Mesodermal cell (in vitro differentiated cells): ENCODE data around the gene CAB39L.

Experiments
- H3K27ac ChIP-seq: 2 replicates; pipeline ENCODE4 v1.7.0; 2013; ENCODE audit warnings: mild to moderate bottlenecking, low read depth, low read length, moderate library complexity; ENCODE audit not compliant: severe bottlenecking
- H3K36me3 ChIP-seq: 2 replicates; pipeline ENCODE4 v1.7.1; 2013; ENCODE audit warnings: mild to moderate bottlenecking, low read length, moderate library complexity; ENCODE audit not compliant: control insufficient read depth, insufficient read depth
- H3K4me1 ChIP-seq: one replicate; pipeline ENCODE4 v1.7.1; 2013; ENCODE audit warnings: mild to moderate bottlenecking, low read length; ENCODE audit not compliant: insufficient read depth, control insufficient read depth, poor library complexity, severe bottlenecking
- H3K4me3 ChIP-seq: 2 replicates; pipeline ENCODE4 v1.7.0; 2013; ENCODE audit warnings: low read length, control low read depth, mild to moderate bottlenecking; ENCODE audit not compliant: insufficient read depth, poor library complexity, severe bottlenecking; ENCODE audit errors: extremely low read depth
- H3K9me3 ChIP-seq: 2 replicates; pipeline ENCODE4 v1.7.1; 2013; ENCODE audit warnings: mild to moderate bottlenecking, low read length, moderate library complexity; ENCODE audit not compliant: control insufficient read depth
- WGBS, 2 experiments: methylation state at CpG; one replicate each; pipeline ENCODE4 v1.1.5; 2013; ENCODE audit warnings: missing lambda C conversion rate in 2 of 2; ENCODE audit not compliant: insufficient coverage in 2 of 2; 5-methylcytosine and 5-hydroxymethylcytosine counted together

Gene CAB39L

DNA sequence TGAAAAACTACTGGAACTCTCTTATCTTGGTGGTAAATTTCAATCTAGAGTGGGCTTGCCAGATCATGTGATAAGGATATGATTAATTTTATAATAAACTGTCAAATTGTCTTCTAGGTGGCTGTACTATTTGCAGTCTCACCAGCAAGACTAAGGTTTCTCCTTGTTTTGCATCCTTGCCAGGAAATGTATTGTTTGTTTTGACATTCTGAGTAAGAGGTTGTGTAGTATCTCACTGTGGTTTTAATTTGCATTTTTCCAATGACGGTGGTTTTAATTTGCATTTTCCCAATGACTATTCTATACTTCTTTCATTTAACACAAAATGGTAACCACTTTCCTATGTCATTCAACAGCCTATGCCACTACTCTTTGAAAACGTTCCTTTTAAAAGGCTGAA lies 2.0 kb downstream of the CAB39L start:
- Histone ChIP-seq H3K9me3 (no peaks in the 10 kb centered on the region), H3K4me1 (no peaks in the 10 kb centered on the region), H3K36me3 (peaks cover 4% of the 10 kb centered on the region), H3K4me3 (no peak overlapping the region), H3K27ac (no peak overlapping the region)
- WGBS, 2 experiments, result no CpG with 5 or more reads among the region's 2 CpGs

DNA sequence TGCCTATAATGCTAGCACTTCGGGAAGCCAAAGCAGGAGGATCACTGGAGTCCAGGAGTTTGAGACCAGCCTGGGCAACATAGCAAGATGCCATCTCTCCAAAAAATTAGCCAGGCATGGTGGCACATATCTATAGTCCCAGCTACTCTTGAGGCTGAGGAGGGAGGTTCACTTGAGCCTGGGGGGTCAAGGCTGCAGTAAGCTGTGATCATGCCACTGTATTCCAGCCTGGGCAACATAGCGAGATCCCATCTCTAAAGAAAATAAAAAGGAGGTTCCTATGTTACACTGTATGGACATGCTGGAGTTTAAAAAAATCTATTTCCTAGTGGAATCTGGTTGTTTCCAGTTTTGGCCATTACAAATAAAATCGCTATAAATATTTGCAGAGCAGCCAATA lies 2.6 kb downstream of the CAB39L start:
- Histone ChIP-seq H3K36me3 (peaks cover 4% of the 10 kb centered on the region), H3K4me1 (no peaks in the 10 kb centered on the region), H3K4me3 (no peak overlapping the region), H3K27ac (no peak overlapping the region), H3K9me3 (no peaks in the 10 kb centered on the region)
- WGBS, 2 experiments, result 100% methylated on average over 2 of the region's 3 CpGs; no CpG with 5 or more reads in 1 of the 2 experiments

- Histone ChIP-seq H3K4me3 (no peak overlapping the region), H3K27ac (no peak overlapping the region), H3K9me3 (no peaks in the 10 kb centered on the region), H3K4me1 (no peaks in the 10 kb centered on the region), H3K36me3 (peaks cover 4% of the 10 kb centered on the region)
- WGBS, 2 experiments, result 100% methylated on average over 1 of the region's 2 CpGs; no CpG with 5 or more reads in 1 of the 2 experiments
Measured at GRCh38 chr13:49439609-49440008, 4.3 kb downstream of the CAB39L start.

GRCh38 chr13:49437705-49438104 lies 6.2 kb downstream of the CAB39L start:
- Histone ChIP-seq H3K4me1 (no peaks in the 10 kb centered on the region), H3K9me3 (no peaks in the 10 kb centered on the region), H3K36me3 (peaks cover 6% of the 10 kb centered on the region), H3K4me3 (no peak overlapping the region), H3K27ac (no peak overlapping the region)
- WGBS, 2 experiments, result 91 to 100% methylated on average over 5 of the region's 7 CpGs

- H3K9me3 ChIP-seq, result no peaks in the 10 kb centered on the region
- no peak overlapping the region for H3K4me3 ChIP-seq
- H3K27ac ChIP-seq, result no peak overlapping the region
- H3K4me1 ChIP-seq, result no peaks in the 10 kb centered on the region
- H3K36me3 ChIP-seq, result peaks cover 7% of the 10 kb centered on the region
- 67 to 82% methylated on average over 1 to 2 of the region's 3 CpGs for WGBS, 2 experiments
Measured at GRCh38 chr13:49436890-49437289, 7.0 kb downstream of the CAB39L start.

DNA sequence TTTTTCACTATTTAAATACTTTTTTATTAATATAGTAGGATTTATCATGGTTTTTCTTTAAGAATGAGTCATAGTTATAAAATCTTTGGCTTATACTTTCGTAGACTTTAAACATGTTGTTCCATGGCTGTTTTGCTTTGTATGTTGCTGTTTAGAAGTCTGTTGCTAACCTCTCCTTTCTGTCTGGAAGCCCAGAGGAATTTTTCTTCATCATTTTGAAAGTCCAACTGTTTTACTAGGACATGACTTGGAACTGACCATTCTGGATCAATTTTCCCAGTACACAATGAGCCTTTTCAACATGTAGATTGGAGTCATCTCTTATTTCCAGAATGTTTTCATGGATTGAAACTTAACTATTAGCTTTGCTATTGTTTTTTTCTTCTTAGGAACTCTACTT lies 7.9 kb downstream of the CAB39L start:
- H3K27ac ChIP-seq, result no peak overlapping the region
- no peaks in the 10 kb centered on the region for H3K4me1 ChIP-seq
- H3K36me3 ChIP-seq, result peaks cover 3% of the 10 kb centered on the region
- WGBS, 2 experiments, result 100% methylated on average over 1 of the region's 1 CpG; no CpG with 5 or more reads in 1 of the 2 experiments
- no peaks in the 10 kb centered on the region for H3K9me3 ChIP-seq
- H3K4me3 ChIP-seq, result no peak overlapping the region

- 80 to 93% methylated on average over 1 of the region's 1 CpG for WGBS, 2 experiments
- no peaks in the 10 kb centered on the region for H3K4me1 ChIP-seq
- no peak overlapping the region for H3K4me3 ChIP-seq
- no peaks in the 10 kb centered on the region for H3K9me3 ChIP-seq
- H3K36me3 ChIP-seq, result peaks cover 3% of the 10 kb centered on the region
- no peak overlapping the region for H3K27ac ChIP-seq
Measured at GRCh38 chr13:49429121-49429520, 14.7 kb downstream of the CAB39L start.

GRCh38 chr13:49428041-49428763 lies 15.7 kb downstream of the CAB39L start:
- Histone ChIP-seq H3K4me1 (no peaks in the 10 kb centered on the region), H3K36me3 (peaks cover 3% of the 10 kb centered on the region), H3K27ac (no peak overlapping the region), H3K4me3 (no peak overlapping the region), H3K9me3 (no peaks in the 10 kb centered on the region)
- WGBS, 2 experiments, result no CpG with 5 or more reads among the region's 2 CpGs

GRCh38 chr13:49424011-49424560 lies 19.8 kb downstream of the CAB39L start:
- Histone ChIP-seq H3K4me1 (peaks cover 3% of the 10 kb centered on the region), H3K9me3 (no peaks in the 10 kb centered on the region), H3K36me3 (no peaks in the 10 kb centered on the region), H3K4me3 (no peak overlapping the region), H3K27ac (no peak overlapping the region)
- 88 to 100% methylated on average over 2 to 5 of the region's 7 CpGs for WGBS, 2 experiments

GRCh38 chr13:49421391-49421790 lies 22.5 kb downstream of the CAB39L start:
- 50% methylated on average over 1 of the region's 3 CpGs; no CpG with 5 or more reads in 1 of the 2 experiments for WGBS, 2 experiments
- Histone ChIP-seq H3K9me3 (no peaks in the 10 kb centered on the region), H3K27ac (no peak overlapping the region), H3K4me1 (peaks cover 3% of the 10 kb centered on the region), H3K36me3 (no peaks in the 10 kb centered on the region), H3K4me3 (no peak overlapping the region)

- H3K27ac ChIP-seq, result no peak overlapping the region
- H3K36me3 ChIP-seq, result no peaks in the 10 kb centered on the region
- 89% methylated on average over 1 to 3 of the region's 3 CpGs for WGBS, 2 experiments
- H3K4me3 ChIP-seq, result no peak overlapping the region
- peaks cover 3% of the 10 kb centered on the region for H3K4me1 ChIP-seq
- no peaks in the 10 kb centered on the region for H3K9me3 ChIP-seq
Measured at GRCh38 chr13:49419276-49419675, 24.6 kb downstream of the CAB39L start.
